H9 (cell line): ENCODE results near the gene SASH3. TPM values are rescaled to one million over a fixed set of nuclear protein-coding genes. Genes with fewer than 3 reads are reported as not detected.

Source experiments
- DNase-seq: peaks from one replicate; pipeline ENCODE4 v3.0.0-alpha.2; 2017
- H2AFZ ChIP-seq: one replicate; pipeline ENCODE4 v1.6.1; 2013; ENCODE audit warnings: mild to moderate bottlenecking, low read length, control low read depth, moderate library complexity
- H2AK5ac ChIP-seq: 2 replicates; pipeline ENCODE4 v1.6.1; 2013; ENCODE audit warnings: low read length, control low read depth, mixed read lengths; ENCODE audit not compliant: insufficient read length
- H2BK120ac ChIP-seq: one replicate; pipeline ENCODE4 v1.6.1; 2013; ENCODE audit warnings: low read depth, mild to moderate bottlenecking, low read length, control low read depth, inconsistent platforms; ENCODE audit not compliant: poor library complexity, severe bottlenecking
- H2BK12ac ChIP-seq: 2 replicates; pipeline ENCODE4 v1.6.1; 2013; ENCODE audit warnings: low read length, control low read depth, mixed read lengths, low read depth; ENCODE audit not compliant: insufficient read length
- H2BK15ac ChIP-seq: 2 replicates; pipeline ENCODE4 v1.6.1; 2013; ENCODE audit warnings: low read depth, low read length, control low read depth
- H2BK20ac ChIP-seq: one replicate; pipeline ENCODE4 v1.6.1; 2013; ENCODE audit warnings: low read depth, mild to moderate bottlenecking, low read length, control low read depth, inconsistent platforms; ENCODE audit not compliant: poor library complexity, severe bottlenecking
- H2BK5ac ChIP-seq: 2 replicates; pipeline ENCODE4 v1.6.1; 2013; ENCODE audit warnings: low read length, control low read depth, mixed read lengths; ENCODE audit not compliant: insufficient read length
- H3K14ac ChIP-seq: 2 replicates; pipeline ENCODE4 v1.6.1; 2013; ENCODE audit warnings: low read length, control low read depth; ENCODE audit not compliant: insufficient read depth
- H3K18ac ChIP-seq: 2 replicates; pipeline ENCODE4 v1.6.1; 2013; ENCODE audit warnings: low read depth, mild to moderate bottlenecking, mixed read lengths, low read length, control low read depth; ENCODE audit not compliant: insufficient read length
- H3K23ac ChIP-seq: 2 replicates; pipeline ENCODE4 v1.6.1; 2013; ENCODE audit warnings: low read length, control low read depth, mixed read lengths, low read depth; ENCODE audit not compliant: insufficient read length
- H3K23me2 ChIP-seq: 2 replicates; pipeline ENCODE4 v1.6.1; 2013; ENCODE audit warnings: low read depth, mild to moderate bottlenecking, mixed read lengths, low read length, control low read depth; ENCODE audit not compliant: insufficient read length, poor library complexity, severe bottlenecking
- H3K27ac ChIP-seq: 2 replicates; pipeline ENCODE4 v1.5.1; 2013; ENCODE audit warnings: low read length, control low read depth, mixed read lengths, low read depth; ENCODE audit not compliant: insufficient read length
- H3K27me3 ChIP-seq: 2 replicates; pipeline ENCODE4 v1.6.1; 2013; ENCODE audit warnings: low read length, control low read depth, inconsistent platforms; ENCODE audit not compliant: insufficient read depth
- H3K4ac ChIP-seq: 2 replicates; pipeline ENCODE4 v1.6.1; 2013; ENCODE audit warnings: low read depth, mild to moderate bottlenecking, control low read depth, inconsistent platforms, low read length, moderate library complexity
- H3K4me1 ChIP-seq: 2 replicates; pipeline ENCODE4 v1.6.1; 2013; ENCODE audit warnings: low read length, control low read depth, inconsistent platforms; ENCODE audit not compliant: insufficient read depth
- H3K4me2 ChIP-seq: 2 replicates; pipeline ENCODE4 v1.6.1; 2013; ENCODE audit warnings: low read length, control low read depth, mixed read lengths; ENCODE audit not compliant: insufficient read length, insufficient read depth
- H3K56ac ChIP-seq: 2 replicates; pipeline ENCODE4 v1.6.1; 2013; ENCODE audit warnings: low read depth, mild to moderate bottlenecking, mixed read lengths, low read length, control low read depth; ENCODE audit not compliant: insufficient read length
- H3K79me1 ChIP-seq: 2 replicates; pipeline ENCODE4 v1.6.1; 2013; ENCODE audit warnings: low read depth, mild to moderate bottlenecking, moderate library complexity, low read length, control low read depth, inconsistent platforms; ENCODE audit not compliant: insufficient read depth, poor library complexity, severe bottlenecking
- H3K79me2 ChIP-seq: 2 replicates; pipeline ENCODE4 v1.6.1; 2013; ENCODE audit warnings: low read length, control low read depth, inconsistent platforms; ENCODE audit not compliant: insufficient read depth
- H3K9ac ChIP-seq: 2 replicates; pipeline ENCODE4 v1.6.1; 2013; ENCODE audit warnings: low read length, control low read depth, mixed read lengths; ENCODE audit not compliant: insufficient read length; ENCODE audit errors: extremely low read depth
- H3K9me3 ChIP-seq: one replicate; pipeline ENCODE4 v1.6.1; 2013; ENCODE audit warnings: low read depth, low read length, inconsistent platforms; ENCODE audit not compliant: control insufficient read depth
- H3T11ph ChIP-seq: one replicate; pipeline ENCODE4 v1.6.1; 2013; ENCODE audit warnings: mild to moderate bottlenecking, low read length, control low read depth, inconsistent platforms
- H4K20me1 ChIP-seq: one replicate; pipeline ENCODE4 v1.6.1; 2013; ENCODE audit not compliant: control insufficient read depth, insufficient read length, insufficient read depth
- H4K5ac ChIP-seq: 2 replicates; pipeline ENCODE4 v1.6.1; 2013; ENCODE audit warnings: low read depth, mild to moderate bottlenecking, mixed read lengths, low read length, control low read depth; ENCODE audit not compliant: insufficient read length
- H4K8ac ChIP-seq: replicated peaks from 2 replicates; pipeline ENCODE4 v1.6.1; 2013; ENCODE audit warnings: low read length, control low read depth, mixed read lengths, low read depth; ENCODE audit not compliant: insufficient read length
- H4K91ac ChIP-seq: 2 replicates; pipeline ENCODE4 v1.6.1; 2013; ENCODE audit warnings: low read depth, mild to moderate bottlenecking, moderate library complexity, mixed read lengths, low read length, control low read depth; ENCODE audit not compliant: insufficient read length
- H3K27ac Mint-ChIP-seq, 3 experiments: 2 replicates in 2 of 3; 3 replicates in 1 of 3; pipeline ENCODE4 v1.8.0; 2020 to 2021; ENCODE audit warnings: mixed read lengths in 3 of 3, mild to moderate bottlenecking in 1 of 3, moderate library complexity in 1 of 3
- H3K27me3 Mint-ChIP-seq: 2 replicates; pipeline ENCODE4 v1.8.0; 2021; ENCODE audit warnings: low read depth, mild to moderate bottlenecking, moderate library complexity, mixed read lengths
- H3K36me3 Mint-ChIP-seq, 3 experiments: 2 replicates in 2 of 3; 3 replicates in 1 of 3; pipeline ENCODE4 v1.8.0; 2020 to 2021; ENCODE audit warnings: low read depth in 3 of 3, mixed read lengths in 3 of 3; ENCODE audit not compliant: insufficient read depth in 1 of 3
- H3K4me1 Mint-ChIP-seq, 2 experiments: 2 replicates each; pipeline ENCODE4 v1.8.0; 2020; ENCODE audit warnings: mixed read lengths in 2 of 2
- H3K4me3 Mint-ChIP-seq, 2 experiments: 2 replicates in 1 of 2; 3 replicates in 1 of 2; pipeline ENCODE4 v1.8.0; 2020 to 2021; ENCODE audit warnings: mild to moderate bottlenecking in 2 of 2, mixed read lengths in 2 of 2, moderate library complexity in 1 of 2
- H3K9me3 Mint-ChIP-seq, 2 experiments: 2 replicates in 1 of 2; 3 replicates in 1 of 2; pipeline ENCODE4 v1.8.0; 2020; ENCODE audit warnings: mild to moderate bottlenecking in 2 of 2, mixed read lengths in 2 of 2, moderate library complexity in 1 of 2
- WGBS: extraction: QIAGEN DNeasy Blood & Tissue Kit; methylation state at CpG from one replicate; pipeline ENCODE4 v1.1.7; 2013; ENCODE audit warnings: missing lambda C conversion rate, low lambda C conversion rate, mixed read lengths; ENCODE audit not compliant: insufficient read length; ENCODE audit errors: extremely low coverage; 5-methylcytosine and 5-hydroxymethylcytosine counted together
- total RNA-seq: library from RNA; stranded (reverse); gene quantifications from 2 replicates; pipeline ENCODE4 v1.2.1, GENCODE V29; 2021
- TF ChIP-seq, protein P1 (sequence below): fragments of 200-600 bp; sonication (generic); conservative IDR thresholded peaks from 3 replicates; pipeline ENCODE4 v1.8.0; 2021; ENCODE audit warnings: antibody characterized with exemption, mild to moderate bottlenecking

The SASH3 gene
- total RNA-seq, 1 experiment from 2014 or later = not detected

DNA sequence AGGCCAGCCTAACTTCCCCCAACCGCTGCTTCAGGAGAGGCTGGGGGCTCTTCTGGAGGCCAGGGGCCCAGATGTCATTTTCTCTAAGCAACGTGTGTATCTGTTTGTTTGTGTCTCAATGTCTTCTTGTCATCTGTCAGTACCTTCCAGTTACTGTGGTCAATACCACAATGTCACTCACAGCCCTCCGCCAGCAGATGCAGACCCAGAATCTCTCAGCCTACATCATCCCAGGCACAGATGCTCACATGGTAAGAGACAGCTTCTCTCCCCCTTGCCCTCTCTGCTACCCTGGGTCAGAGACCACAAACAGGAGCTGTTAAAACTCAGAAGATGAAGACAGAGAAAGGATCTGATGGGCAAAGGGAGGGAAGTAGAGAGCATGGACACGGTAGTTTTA, 35.9 kb upstream of the SASH3 start:
- Histone ChIP-seq H3T11ph (no peak overlapping the region), H3K27me3 (no peaks in the 10 kb centered on the region), H3K18ac (no peak overlapping the region), H3K79me1 (no peaks in the 10 kb centered on the region), H2BK20ac (no peak overlapping the region), H2BK120ac (no peak overlapping the region), H2BK15ac (no peak overlapping the region), H3K9ac (no peak overlapping the region), H3K4ac (no peak overlapping the region), H3K4me2 (no peak overlapping the region), H3K4me1 (no peaks in the 10 kb centered on the region; the same call in 1 of the 2 replicates), H2AK5ac (no peak overlapping the region), H3K27ac (no peak overlapping the region), H2BK12ac (no peak overlapping the region), H4K5ac (no peak overlapping the region), H4K91ac (no peak overlapping the region), H3K56ac (no peak overlapping the region), H4K20me1 (no peaks in the 10 kb centered on the region), H4K8ac (no peak overlapping the region), H3K23ac (no peak overlapping the region), H3K9me3 (no peaks in the 10 kb centered on the region), H2AFZ (no peak overlapping the region), H3K79me2 (no peaks in the 10 kb centered on the region), H2BK5ac (no peak overlapping the region), H3K23me2 (no peaks in the 10 kb centered on the region), H3K14ac (no peak overlapping the region)
- DNase-seq = no peak
- TF ChIP-seq, protein P1, sequence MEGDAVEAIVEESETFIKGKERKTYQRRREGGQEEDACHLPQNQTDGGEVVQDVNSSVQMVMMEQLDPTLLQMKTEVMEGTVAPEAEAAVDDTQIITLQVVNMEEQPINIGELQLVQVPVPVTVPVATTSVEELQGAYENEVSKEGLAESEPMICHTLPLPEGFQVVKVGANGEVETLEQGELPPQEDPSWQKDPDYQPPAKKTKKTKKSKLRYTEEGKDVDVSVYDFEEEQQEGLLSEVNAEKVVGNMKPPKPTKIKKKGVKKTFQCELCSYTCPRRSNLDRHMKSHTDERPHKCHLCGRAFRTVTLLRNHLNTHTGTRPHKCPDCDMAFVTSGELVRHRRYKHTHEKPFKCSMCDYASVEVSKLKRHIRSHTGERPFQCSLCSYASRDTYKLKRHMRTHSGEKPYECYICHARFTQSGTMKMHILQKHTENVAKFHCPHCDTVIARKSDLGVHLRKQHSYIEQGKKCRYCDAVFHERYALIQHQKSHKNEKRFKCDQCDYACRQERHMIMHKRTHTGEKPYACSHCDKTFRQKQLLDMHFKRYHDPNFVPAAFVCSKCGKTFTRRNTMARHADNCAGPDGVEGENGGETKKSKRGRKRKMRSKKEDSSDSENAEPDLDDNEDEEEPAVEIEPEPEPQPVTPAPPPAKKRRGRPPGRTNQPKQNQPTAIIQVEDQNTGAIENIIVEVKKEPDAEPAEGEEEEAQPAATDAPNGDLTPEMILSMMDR = no peak
- peak overlapping the region in 1 of 3 experiments; percentile 90; a peak in 1 of 7 replicates for H3K27ac Mint-ChIP-seq
- 0 out of 5 replicates have a peak overlapping the region, but pooled peaks of 1 of the 2 experiments have one; percentile 27 for H3K4me3 Mint-ChIP-seq
- WGBS = no CpG with 5 or more reads among the region's 4 CpGs
- peaks cover 18 to 28% of the 10 kb centered on the region in 2 experiments for H3K4me1 Mint-ChIP-seq
- peaks cover 0 to 61% of the 10 kb centered on the region in 2 experiments; a peak in 3 of 5 replicates for H3K9me3 Mint-ChIP-seq
- H3K27me3 Mint-ChIP-seq = peaks cover 33% of the 10 kb centered on the region
- no peaks in the 10 kb centered on the region; a peak in 2 of 7 replicates for H3K36me3 Mint-ChIP-seq
